GM23338 (cell line): ENCODE measurements around the gene PLA2G4F. TPM values are rescaled to one million over a fixed set of nuclear protein-coding genes. Genes with fewer than 3 reads are reported as not detected.

Source experiments
- ATAC-seq: fragments of 200-7000 bp; cut with Tn5 transposase; 3 replicates; pipeline ENCODE4 v1.9.1; 2020
- DNase-seq: peaks from one replicate; pipeline ENCODE4 v3.0.0-alpha.2; 2015; ENCODE audit warnings: low spot score
- H2AFZ ChIP-seq: fragments of 200-600 bp; sonication (generic); 2 replicates; pipeline ENCODE4 v1.8.0; 2016; ENCODE audit warnings: antibody characterized with exemption, mild to moderate bottlenecking, moderate library complexity
- H3F3A ChIP-seq: fragments of 200-600 bp; sonication (generic); replicated peaks from 2 replicates; pipeline ENCODE4 v1.8.0; 2017; ENCODE audit warnings: antibody characterized with exemption, mixed run types, low read depth
- H3K27ac ChIP-seq: fragments of 200-600 bp; sonication (generic); 2 replicates; pipeline ENCODE4 v1.6.1; 2016; ENCODE audit warnings: low read depth
- H3K27me3 ChIP-seq: fragments of 200-600 bp; sonication (generic); 2 replicates; pipeline ENCODE4 v1.8.0; 2016; ENCODE audit warnings: mild to moderate bottlenecking, mixed run types, moderate library complexity; ENCODE audit not compliant: insufficient read depth
- H3K36me3 ChIP-seq: fragments of 200-600 bp; sonication (generic); 2 replicates; pipeline ENCODE4 v1.8.0; 2016; ENCODE audit warnings: mild to moderate bottlenecking; ENCODE audit not compliant: insufficient read depth
- H3K4me1 ChIP-seq: fragments of 200-600 bp; sonication (generic); 2 replicates; pipeline ENCODE4 v1.8.0; 2016; ENCODE audit warnings: mild to moderate bottlenecking, moderate library complexity; ENCODE audit not compliant: insufficient read depth
- H3K4me2 ChIP-seq: fragments of 200-600 bp; sonication (generic); 2 replicates; pipeline ENCODE4 v1.7.1; 2017; ENCODE audit warnings: mixed run types
- H3K4me3 ChIP-seq: fragments of 200-600 bp; sonication (generic); 2 replicates; pipeline ENCODE4 v1.6.1; 2016; ENCODE audit warnings: mixed run types
- H3K79me2 ChIP-seq: fragments of 200-600 bp; sonication (generic); replicated peaks from 2 replicates; pipeline ENCODE4 v1.8.0; 2017; ENCODE audit warnings: mild to moderate bottlenecking; ENCODE audit not compliant: insufficient read depth
- H3K9me2 ChIP-seq: fragments of 200-600 bp; sonication (generic); 2 replicates; pipeline ENCODE4 v1.8.0; 2017; ENCODE audit not compliant: insufficient read depth
- H4K20me1 ChIP-seq: fragments of 200-600 bp; sonication (generic); replicated peaks from 2 replicates; pipeline ENCODE4 v1.8.0; 2017; ENCODE audit warnings: mild to moderate bottlenecking; ENCODE audit not compliant: insufficient read depth
- H3K27ac Mint-ChIP-seq: 2 replicates; pipeline ENCODE4 v1.8.0; 2020; ENCODE audit warnings: inconsistent platforms, mild to moderate bottlenecking, moderate library complexity, mixed read lengths
- H3K27me3 Mint-ChIP-seq: 3 replicates; pipeline ENCODE4 v1.8.0; 2022; ENCODE audit warnings: low read depth, mild to moderate bottlenecking, moderate library complexity, mixed read lengths, inconsistent platforms; ENCODE audit not compliant: insufficient read depth, poor library complexity
- H3K36me3 Mint-ChIP-seq: 3 replicates; pipeline ENCODE4 v1.8.0; 2021; ENCODE audit warnings: low read depth, mild to moderate bottlenecking, inconsistent platforms, moderate library complexity, mixed read lengths
- H3K4me1 Mint-ChIP-seq: 3 replicates; pipeline ENCODE4 v1.8.0; 2020; ENCODE audit warnings: mild to moderate bottlenecking, inconsistent platforms, mixed read lengths
- H3K4me3 Mint-ChIP-seq: 3 replicates; pipeline ENCODE4 v1.8.0; 2021; ENCODE audit warnings: moderate library complexity, mild to moderate bottlenecking, inconsistent platforms, mixed read lengths
- H3K9me3 Mint-ChIP-seq: 3 replicates; pipeline ENCODE4 v1.8.0; 2020; ENCODE audit warnings: moderate library complexity, mild to moderate bottlenecking, inconsistent platforms, mixed read lengths
- CREB1 ChIP-seq: fragments of 250-450 bp; sonication (Bioruptor Pico); IDR thresholded peaks from 2 replicates; pipeline ENCODE4 v1.5.0; 2020; ENCODE audit warnings: low read depth, mild to moderate bottlenecking, moderate library complexity
- CTCF ChIP-seq, 2 experiments: fragments of 200-600 bp in 1 of 2; sonication (generic) in 1 of 2; conservative IDR thresholded peaks; 2 replicates each; pipeline versions ENCODE4 v1.5.1 to v1.6.1; 2016 to 2017; ENCODE audit warnings: antibody characterized with exemption in 2 of 2, low read depth in 2 of 2, mild to moderate bottlenecking in 2 of 2, moderate library complexity in 1 of 2
- ETS1 ChIP-seq: IDR thresholded peaks from 2 replicates; pipeline ENCODE4 v1.6.1; 2016; ENCODE audit warnings: antibody characterized with exemption
- EZH2 ChIP-seq: fragments of 200-600 bp; sonication (generic); IDR thresholded peaks from one replicate; pipeline ENCODE4 v1.8.0; 2017; ENCODE audit warnings: antibody characterized with exemption, mild to moderate bottlenecking, low read depth; ENCODE audit not compliant: unreplicated experiment
- EZH2phosphoT487 ChIP-seq: fragments of 200-600 bp; sonication (generic); IDR thresholded peaks from one replicate; pipeline ENCODE4 v1.8.1; 2018; ENCODE audit warnings: antibody characterized with exemption; ENCODE audit not compliant: unreplicated experiment
- JUNB ChIP-seq: IDR thresholded peaks from one replicate; pipeline ENCODE4 v1.6.1; 2016; ENCODE audit warnings: antibody characterized with exemption; ENCODE audit not compliant: unreplicated experiment
- NANOG ChIP-seq: IDR thresholded peaks from 2 replicates; pipeline ENCODE4 v1.6.1; 2016; ENCODE audit warnings: antibody characterized with exemption, borderline replicate concordance
- POLR2AphosphoS5 ChIP-seq: IDR thresholded peaks from 2 replicates; pipeline ENCODE4 v1.6.1; 2016; ENCODE audit warnings: antibody characterized with exemption, low read depth
- REST ChIP-seq: IDR thresholded peaks from one replicate; pipeline ENCODE4 v1.6.1; 2018; ENCODE audit warnings: antibody characterized with exemption; ENCODE audit not compliant: unreplicated experiment
- STAT1 ChIP-seq: IDR thresholded peaks from one replicate; pipeline ENCODE4 v1.6.1; 2016; ENCODE audit warnings: antibody characterized with exemption; ENCODE audit not compliant: unreplicated experiment
- ZNF114 ChIP-seq: fragments of 250-450 bp; sonication (Bioruptor Pico); IDR thresholded peaks from 2 replicates; pipeline ENCODE4 v1.5.0; 2020; ENCODE audit warnings: mild to moderate bottlenecking, moderate library complexity
- ZNF331 ChIP-seq: fragments of 250-450 bp; sonication (Bioruptor Pico); IDR thresholded peaks from 2 replicates; pipeline ENCODE4 v1.5.0; 2020; ENCODE audit warnings: low read depth, mild to moderate bottlenecking, moderate library complexity
- ZNF462 ChIP-seq: fragments of 250-450 bp; sonication (Bioruptor Pico); IDR thresholded peaks from 2 replicates; pipeline ENCODE4 v1.5.0; 2020; ENCODE audit warnings: mild to moderate bottlenecking, moderate library complexity
- polyA plus RNA-seq: library from polyadenylated mRNA; unstranded; fragments of >200 nt; fragmentation: Nextera tagmentation; extraction: Ambion mirVana; gene quantifications from 2 replicates; pipeline ENCODE4 v1.2.1, GENCODE V29; 2016
- total RNA-seq: library from RNA; depleted of rRNA; stranded (reverse); fragments of >200 nt; shearing (Covaris generic); gene quantifications from 2 replicates; pipeline ENCODE4 v1.2.3, GENCODE V29; 2014

PLA2G4F gene
- total and polyA plus RNA-seq, 2 experiments from 2014 or later = not detected

GRCh38 chr15:42194513-42194912, 38.1 kb upstream of the PLA2G4F start:
- no peaks in the 10 kb centered on the region for H3K4me1 Mint-ChIP-seq
- no peaks in the 10 kb centered on the region for H3K27me3 Mint-ChIP-seq
- no peak overlapping the region for H3K27ac Mint-ChIP-seq
- H3K4me1 ChIP-seq = no peaks in the 10 kb centered on the region
- ATAC-seq (no peak), DNase-seq (no peak)
- no peaks in the 10 kb centered on the region for H3K36me3 ChIP-seq
- H3K79me2 ChIP-seq = no peaks in the 10 kb centered on the region; the same call in 1 of the 2 replicates
- no peaks in the 10 kb centered on the region for H3K9me2 ChIP-seq
- no peak overlapping the region for H3K4me3 Mint-ChIP-seq
- H3K4me3 ChIP-seq = no peak overlapping the region
- no peak overlapping the region for H3K4me2 ChIP-seq
- no peaks in the 10 kb centered on the region for H3F3A ChIP-seq
- H3K27ac ChIP-seq = no peak overlapping the region
- no peak overlapping the region for H2AFZ ChIP-seq
- no peaks in the 10 kb centered on the region for H3K27me3 ChIP-seq
- no peaks in the 10 kb centered on the region for H4K20me1 ChIP-seq
- peaks cover 34% of the 10 kb centered on the region for H3K36me3 Mint-ChIP-seq
- H3K9me3 Mint-ChIP-seq = peaks cover 3% of the 10 kb centered on the region; the same call in 1 of the 3 replicates
- TF ChIP-seq POLR2AphosphoS5 (no peak), CTCF (conservative IDR thresholded peaks at IDR 0.05; ENCODE audit: low read depth in 2 of 2) (no peak), EZH2phosphoT487 (no peak), CREB1 (CRISPR knock-in tag) (no peak), ZNF114 (no peak), JUNB (no peak), EZH2 (no peak), REST (no peak), NANOG (no peak), ZNF331 (CRISPR knock-in tag) (no peak), ZNF462 (CRISPR knock-in tag) (no peak), STAT1 (no peak), ETS1 (no peak)
